Smooth muscle cell (in vitro differentiated cells): Measurements from ENCODE around the gene NACA2. TPM values are rescaled to one million over a fixed set of nuclear protein-coding genes. Genes with fewer than 3 reads are reported as not detected.

Experiments used
- DNase-seq: peaks from one replicate; lab custom pipeline; 2025; ENCODE audit not compliant: unreplicated experiment; lab: John Stamatoyannopoulos, UW
- H2AFZ ChIP-seq: fragments of 200-600 bp; sonication (generic); 2 replicates; pipeline ENCODE4 v1.6.0; 2016; ENCODE audit warnings: antibody characterized with exemption, low read depth, mild to moderate bottlenecking
- H3F3A ChIP-seq: fragments of 200-600 bp; sonication (generic); 2 replicates; pipeline ENCODE4 v1.6.0; 2017; ENCODE audit warnings: antibody characterized with exemption, low read depth
- H3K27ac ChIP-seq: fragments of 200-600 bp; sonication (generic); 2 replicates; pipeline ENCODE4 v1.5.1; 2016; ENCODE audit warnings: low read depth, mild to moderate bottlenecking
- H3K27me3 ChIP-seq: fragments of 200-600 bp; sonication (generic); 2 replicates; pipeline ENCODE4 v1.6.1; 2016; ENCODE audit warnings: low read depth, mild to moderate bottlenecking
- H3K36me3 ChIP-seq: fragments of 200-600 bp; sonication (generic); 2 replicates; pipeline ENCODE4 v1.5.1; 2016; ENCODE audit warnings: low read depth
- H3K4me1 ChIP-seq: fragments of 200-600 bp; sonication (generic); 2 replicates; pipeline ENCODE4 v1.5.1; 2016; ENCODE audit warnings: low read depth
- H3K4me2 ChIP-seq: fragments of 200-600 bp; sonication (generic); 2 replicates; pipeline ENCODE4 v1.6.0; 2016; ENCODE audit warnings: mild to moderate bottlenecking
- H3K4me3 ChIP-seq: fragments of 200-600 bp; sonication (generic); 2 replicates; pipeline ENCODE4 v1.5.1; 2016; ENCODE audit warnings: mild to moderate bottlenecking
- H3K79me2 ChIP-seq: fragments of 200-600 bp; sonication (generic); 2 replicates; pipeline ENCODE4 v1.6.0; 2016; ENCODE audit warnings: low read depth, mild to moderate bottlenecking
- H3K9ac ChIP-seq: fragments of 200-600 bp; sonication (generic); 2 replicates; pipeline ENCODE4 v1.6.0; 2016; ENCODE audit warnings: low read depth
- H3K9me3 ChIP-seq: fragments of 200-600 bp; sonication (generic); replicated peaks from 2 replicates; pipeline ENCODE4 v1.5.1; 2016; ENCODE audit warnings: low read depth
- H4K20me1 ChIP-seq: fragments of 200-600 bp; sonication (generic); 2 replicates; pipeline ENCODE4 v1.6.0; 2016; ENCODE audit warnings: low read depth
- CTCF ChIP-seq: fragments of 200-600 bp; sonication (generic); IDR thresholded peaks from 2 replicates; pipeline ENCODE4 v1.5.1; 2017; ENCODE audit warnings: borderline replicate concordance, mild to moderate bottlenecking, antibody characterized with exemption; ENCODE audit not compliant: insufficient read depth, poor library complexity, severe bottlenecking
- WGBS: methylation state at CpG from one replicate; pipeline ENCODE4 v1.1.7; 2016; ENCODE audit warnings: low lambda C conversion rate; 5-methylcytosine and 5-hydroxymethylcytosine counted together
- polyA plus RNA-seq: library from polyadenylated mRNA; unstranded; fragments of >200 nt; fragmentation: Nextera tagmentation; extraction: Ambion mirVana; gene quantifications from 2 replicates; pipeline ENCODE4 v1.2.1, GENCODE V29; 2016
- total RNA-seq: library from RNA; depleted of rRNA; stranded (reverse); fragments of >200 nt; gene quantifications from 2 replicates; pipeline ENCODE4 v1.2.3, GENCODE V29; 2014

NACA2 gene
- total and polyA plus RNA-seq, 2 experiments from 2014 or later, result not detected

DNA sequence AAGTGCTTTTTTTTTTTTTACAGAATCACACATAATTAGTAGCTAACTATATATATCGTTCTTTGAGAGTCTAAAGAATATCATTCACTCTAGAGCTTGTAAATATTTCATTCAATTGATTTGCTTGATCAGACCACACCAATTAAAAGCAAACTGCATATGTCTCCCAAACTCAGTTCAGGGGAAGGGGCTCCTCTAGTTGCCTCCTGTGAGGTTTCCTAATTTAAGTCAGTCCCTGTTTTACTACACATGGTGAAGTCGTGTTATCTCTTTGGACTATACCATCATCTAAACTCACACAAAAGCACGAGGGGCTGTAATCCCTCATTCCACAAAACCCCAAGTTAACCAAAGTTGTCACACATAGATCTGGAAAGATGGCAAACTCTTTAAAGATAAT is 11.7 kb downstream of the NACA2 start:
- Histone ChIP-seq H3K36me3 (no peaks in the 10 kb centered on the region), H3K27ac (no peak overlapping the region), H3K79me2 (no peaks in the 10 kb centered on the region), H3K4me1 (no peaks in the 10 kb centered on the region), H3F3A (no peaks in the 10 kb centered on the region), H3K9me3 (no peaks in the 10 kb centered on the region), H4K20me1 (no peaks in the 10 kb centered on the region), H3K27me3 (no peaks in the 10 kb centered on the region), H3K9ac (no peak overlapping the region), H3K4me2 (no peak overlapping the region), H2AFZ (no peak overlapping the region), H3K4me3 (no peak overlapping the region)
- no peak for TF ChIP-seq CTCF
- 46% methylated on average over 3 of the region's 3 CpGs for WGBS
- no peak for DNase-seq

GRCh38 chr17:61578645-61579044 is 12.4 kb downstream of the NACA2 start:
- Histone ChIP-seq H3K36me3 (no peaks in the 10 kb centered on the region), H3K9me3 (no peaks in the 10 kb centered on the region), H3K4me2 (no peak overlapping the region), H3K27me3 (no peaks in the 10 kb centered on the region), H3K4me1 (no peaks in the 10 kb centered on the region), H3K9ac (no peak overlapping the region), H3K4me3 (no peak overlapping the region), H3K79me2 (no peaks in the 10 kb centered on the region), H3F3A (no peaks in the 10 kb centered on the region), H2AFZ (no peak overlapping the region), H4K20me1 (no peaks in the 10 kb centered on the region), H3K27ac (no peak overlapping the region)
- no peak for TF ChIP-seq CTCF
- 93% methylated on average over 4 of the region's 4 CpGs for WGBS
- DNase-seq, result no peak

DNA sequence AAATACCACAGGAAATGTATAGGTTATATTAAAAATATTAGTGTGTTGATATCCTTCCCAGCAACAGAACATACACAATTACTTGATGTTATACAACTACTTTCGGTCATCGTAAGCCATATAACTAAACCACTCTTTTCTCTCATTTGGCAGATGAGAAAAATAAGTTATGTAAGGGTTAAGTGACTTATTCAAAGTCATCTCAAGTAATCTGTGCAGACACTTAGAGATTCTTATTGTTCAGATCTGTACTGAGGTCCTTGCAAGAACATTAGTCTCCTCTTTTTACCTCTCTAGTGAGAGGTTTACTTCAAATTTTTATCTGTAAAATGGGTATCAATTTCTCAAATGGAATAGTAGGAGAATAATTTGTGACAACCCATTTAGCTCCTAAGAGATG is 15.0 kb downstream of the NACA2 start:
- H4K20me1 ChIP-seq, result no peaks in the 10 kb centered on the region
- no peaks in the 10 kb centered on the region for H3F3A ChIP-seq
- no peaks in the 10 kb centered on the region for H3K9me3 ChIP-seq
- no peaks in the 10 kb centered on the region for H3K27me3 ChIP-seq
- WGBS, result 97% methylated on average over 2 of the region's 2 CpGs
- H3K4me3 ChIP-seq, result no peak overlapping the region
- no peaks in the 10 kb centered on the region for H3K79me2 ChIP-seq
- H3K9ac ChIP-seq, result no peak overlapping the region
- no peak for DNase-seq
- TF ChIP-seq CTCF, result no peak
- no peaks in the 10 kb centered on the region for H3K4me1 ChIP-seq
- H2AFZ ChIP-seq, result no peak overlapping the region
- H3K4me2 ChIP-seq, result no peak overlapping the region
- no peak overlapping the region for H3K27ac ChIP-seq
- H3K36me3 ChIP-seq, result no peaks in the 10 kb centered on the region

GRCh38 chr17:61575352-61575975 is 15.6 kb downstream of the NACA2 start:
- no peaks in the 10 kb centered on the region for H3K27me3 ChIP-seq
- H3K4me2 ChIP-seq, result no peak overlapping the region
- TF ChIP-seq CTCF, result no peak
- no peaks in the 10 kb centered on the region for H3K36me3 ChIP-seq
- H3K27ac ChIP-seq, result no peak overlapping the region
- no peaks in the 10 kb centered on the region for H3K9me3 ChIP-seq
- no peaks in the 10 kb centered on the region for H4K20me1 ChIP-seq
- WGBS, result 73% methylated on average over 5 of the region's 5 CpGs
- no peak for DNase-seq
- no peaks in the 10 kb centered on the region for H3F3A ChIP-seq
- no peaks in the 10 kb centered on the region for H3K4me1 ChIP-seq
- H3K9ac ChIP-seq, result no peak overlapping the region
- H3K79me2 ChIP-seq, result no peaks in the 10 kb centered on the region
- no peak overlapping the region for H3K4me3 ChIP-seq
- no peak overlapping the region for H2AFZ ChIP-seq
